22Rv1 (cell line): Measurements from ENCODE around the gene ACOT12.

Experiments
- ZFX ChIP-seq: fragments of 450-650 bp; IDR thresholded peaks from 2 replicates; pipeline ENCODE4 v1.6.1; 2017; ENCODE audit warnings: antibody characterized with exemption, borderline replicate concordance
- TF ChIP-seq, protein P1 (sequence below): fragments of 450-650 bp; IDR thresholded peaks from 2 replicates; pipeline ENCODE4 v1.5.1; 2017; ENCODE audit warnings: mild to moderate bottlenecking

DNA sequence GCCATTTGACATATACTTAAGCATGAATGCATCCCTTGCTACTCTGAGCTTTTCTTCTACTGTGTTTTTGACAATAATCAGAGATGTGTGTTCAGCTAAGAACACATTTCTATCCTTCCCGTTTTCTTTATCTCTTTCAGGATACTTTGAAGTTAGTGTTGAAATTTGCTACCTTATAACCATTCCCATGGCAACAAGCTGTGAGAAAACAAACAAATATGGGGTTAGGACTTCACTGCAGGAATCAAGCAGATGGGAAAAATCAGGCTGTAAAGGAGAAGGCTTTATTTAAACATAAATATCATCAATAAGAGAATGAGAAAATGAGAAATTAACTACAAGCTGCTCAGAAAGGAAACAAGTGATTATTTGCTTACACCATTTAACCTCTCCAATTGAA lies 57.4 kb downstream of the ACOT12 start:
- TF ChIP-seq, protein P1, sequence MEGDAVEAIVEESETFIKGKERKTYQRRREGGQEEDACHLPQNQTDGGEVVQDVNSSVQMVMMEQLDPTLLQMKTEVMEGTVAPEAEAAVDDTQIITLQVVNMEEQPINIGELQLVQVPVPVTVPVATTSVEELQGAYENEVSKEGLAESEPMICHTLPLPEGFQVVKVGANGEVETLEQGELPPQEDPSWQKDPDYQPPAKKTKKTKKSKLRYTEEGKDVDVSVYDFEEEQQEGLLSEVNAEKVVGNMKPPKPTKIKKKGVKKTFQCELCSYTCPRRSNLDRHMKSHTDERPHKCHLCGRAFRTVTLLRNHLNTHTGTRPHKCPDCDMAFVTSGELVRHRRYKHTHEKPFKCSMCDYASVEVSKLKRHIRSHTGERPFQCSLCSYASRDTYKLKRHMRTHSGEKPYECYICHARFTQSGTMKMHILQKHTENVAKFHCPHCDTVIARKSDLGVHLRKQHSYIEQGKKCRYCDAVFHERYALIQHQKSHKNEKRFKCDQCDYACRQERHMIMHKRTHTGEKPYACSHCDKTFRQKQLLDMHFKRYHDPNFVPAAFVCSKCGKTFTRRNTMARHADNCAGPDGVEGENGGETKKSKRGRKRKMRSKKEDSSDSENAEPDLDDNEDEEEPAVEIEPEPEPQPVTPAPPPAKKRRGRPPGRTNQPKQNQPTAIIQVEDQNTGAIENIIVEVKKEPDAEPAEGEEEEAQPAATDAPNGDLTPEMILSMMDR: no peak
- no peak for TF ChIP-seq ZFX
